Stimulated activated CD4-positive, alpha-beta T cell treated with anti-CD3 and anti-CD28 coated beads, Interleukin-1b, Interleukin-23, amount 100 ng/mL, for 24 hours (primary cell): ENCODE data around the gene KCNK4.
"Not testable (repeated sequence)": the region's sequence is repeated elsewhere in the genome, so short reads cannot be mapped to it uniquely, and the experiment has no call there.

Experiments used
- DNase-seq, 4 experiments: peaks; one replicate each; pipeline ENCODE4 v3.0.0-alpha.2; 2020; ENCODE audit warnings: low read depth in 4 of 4, low spot score in 1 of 4

KCNK4 gene

DNA sequence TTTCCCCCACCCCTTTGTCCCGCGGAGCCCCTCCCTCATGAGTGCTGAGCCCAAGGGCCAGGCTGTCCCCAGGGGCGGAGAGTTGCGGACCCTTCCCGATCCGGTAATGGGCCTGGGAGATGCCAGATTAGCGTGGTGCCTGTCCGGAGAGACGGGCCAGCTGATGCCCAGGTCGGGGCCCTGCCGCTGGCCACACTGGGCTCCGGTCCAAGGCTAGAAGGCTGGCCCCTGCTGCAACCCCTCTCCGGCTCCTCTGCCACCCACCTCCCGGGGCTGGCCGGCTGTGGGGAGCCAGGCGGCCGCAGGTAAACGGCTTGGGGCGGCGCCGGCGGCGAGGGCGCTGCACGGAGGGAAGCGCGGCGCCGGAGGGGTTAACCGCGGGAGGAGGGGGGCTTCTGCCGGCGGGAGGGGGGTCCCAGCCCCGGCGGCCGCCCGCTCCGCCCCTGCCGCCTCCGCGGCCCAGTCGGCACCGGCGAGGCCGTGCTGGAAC, at the start of gene KCNK4:
Gene KCNK4, plus strand, starts transcription at position 41 of the 490 bp plus-strand sequence. CDS start 1,717 bp downstream, outside the sequence.
- no peak for DNase-seq

DNA sequence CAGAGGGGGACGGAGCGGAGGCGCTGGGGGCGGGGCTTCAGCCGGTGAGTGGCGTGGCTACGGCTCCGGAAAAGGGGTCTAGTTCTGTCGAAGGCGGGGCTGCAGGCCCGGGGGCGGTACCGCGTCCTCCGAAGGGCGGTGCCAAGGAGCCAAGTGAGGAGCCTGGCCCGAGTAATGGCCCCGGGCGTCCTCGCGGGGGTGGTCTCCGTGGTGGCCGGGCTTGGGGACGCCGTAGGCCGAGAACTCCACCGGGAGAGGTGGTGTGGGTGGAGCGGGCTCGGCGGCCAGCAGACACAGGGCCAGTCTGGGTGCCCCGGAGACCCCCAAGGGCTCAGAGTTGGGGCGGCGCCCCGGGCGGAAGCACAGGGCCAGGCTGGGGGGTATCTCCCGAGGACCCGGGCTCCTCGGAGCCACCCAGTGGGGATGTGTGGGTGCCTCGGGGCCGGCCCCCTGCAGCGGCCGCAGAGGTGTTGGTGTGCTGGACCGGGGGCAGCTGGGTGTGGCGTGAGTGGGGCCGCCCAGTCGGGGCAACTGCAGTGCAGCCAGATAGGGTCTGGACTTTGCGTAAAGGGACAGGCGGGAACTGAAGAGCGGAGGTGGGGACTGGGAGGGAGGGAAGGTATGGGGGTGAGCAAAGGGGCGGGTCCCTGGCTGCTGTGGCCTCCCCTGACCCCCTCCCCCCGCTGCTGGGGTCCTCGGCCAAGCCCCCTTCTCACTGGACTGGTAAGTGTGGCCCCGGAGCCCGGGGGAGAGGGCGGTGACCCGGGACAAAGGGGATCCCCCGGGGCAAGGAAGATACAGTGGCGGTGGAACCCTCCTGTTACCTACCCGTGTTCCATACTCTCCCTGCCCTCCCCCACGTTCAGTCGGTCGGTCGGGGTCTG, 49.4 kb upstream of the KCNK4 start:
- no peak for DNase-seq

DNA sequence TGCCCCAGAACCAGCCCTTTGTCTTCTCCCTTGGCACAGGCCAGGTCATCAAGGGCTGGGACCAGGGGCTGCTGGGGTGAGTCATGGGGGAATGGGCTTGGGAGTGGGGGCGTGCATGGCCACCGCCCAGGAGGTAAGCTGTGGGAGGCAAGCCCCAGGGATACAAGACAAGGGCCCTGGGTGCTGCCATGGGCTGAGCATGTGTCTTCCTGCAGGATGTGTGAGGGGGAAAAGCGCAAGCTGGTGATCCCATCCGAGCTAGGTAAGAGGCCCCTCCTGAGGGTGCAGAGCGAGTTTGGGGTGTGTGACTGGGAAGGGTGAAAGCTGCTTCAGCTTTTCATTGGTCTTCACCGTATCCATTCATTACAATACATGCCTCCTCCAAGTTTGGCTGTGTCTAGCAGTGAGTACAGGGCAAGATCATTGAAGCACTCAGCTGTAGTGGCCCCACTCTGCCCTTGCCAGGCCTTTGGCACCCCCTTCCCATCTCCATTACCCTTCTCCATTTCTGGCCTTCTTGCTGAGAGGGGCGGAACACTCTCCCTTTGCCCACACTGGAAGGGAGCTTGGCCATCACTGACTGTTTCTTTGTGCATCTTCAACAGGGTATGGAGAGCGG, 47.8 kb upstream of the KCNK4 start:
- no peak for DNase-seq

DNA sequence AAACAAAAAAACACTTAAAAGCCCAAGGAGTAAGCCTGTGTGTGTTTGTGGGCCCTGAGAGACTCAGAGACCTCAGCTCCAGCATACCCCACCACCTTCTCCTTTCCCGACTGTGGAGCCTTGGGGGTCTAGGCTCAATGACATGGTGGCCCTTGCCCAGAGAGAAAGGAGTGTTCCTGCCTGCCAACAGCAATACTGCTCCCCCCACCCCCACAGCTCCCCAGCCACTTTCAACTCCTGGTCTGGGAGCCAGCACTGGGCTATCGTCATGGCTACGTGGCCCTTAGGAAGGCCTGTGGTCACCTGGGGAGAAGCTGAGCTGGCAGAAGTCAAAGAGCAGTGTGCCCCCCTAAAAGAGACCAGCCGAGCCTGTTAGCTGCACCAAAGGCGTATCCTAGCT, 47.0 kb upstream of the KCNK4 start:
- DNase-seq, result no peak

DNA sequence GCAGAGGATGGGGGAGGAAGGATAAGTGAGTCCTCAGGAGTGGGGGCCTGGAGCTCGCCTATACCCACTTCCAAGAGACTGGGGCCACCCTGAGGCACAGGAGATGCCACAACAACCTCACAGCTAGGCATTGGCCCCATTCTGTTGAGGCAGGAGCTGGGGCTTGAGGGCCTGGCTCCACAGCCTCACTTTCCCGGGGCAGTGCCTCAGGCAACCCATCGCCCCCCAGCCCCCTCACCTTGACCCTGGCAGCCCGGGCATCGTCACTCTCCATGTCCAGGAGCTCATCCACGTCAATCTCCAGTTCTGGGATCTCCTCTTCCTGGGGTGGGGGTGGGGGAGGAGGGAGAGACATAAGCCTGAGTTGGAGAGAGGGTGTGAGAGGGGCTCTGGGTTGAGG, 46.1 kb upstream of the KCNK4 start:
- DNase-seq, result no peak

DNA sequence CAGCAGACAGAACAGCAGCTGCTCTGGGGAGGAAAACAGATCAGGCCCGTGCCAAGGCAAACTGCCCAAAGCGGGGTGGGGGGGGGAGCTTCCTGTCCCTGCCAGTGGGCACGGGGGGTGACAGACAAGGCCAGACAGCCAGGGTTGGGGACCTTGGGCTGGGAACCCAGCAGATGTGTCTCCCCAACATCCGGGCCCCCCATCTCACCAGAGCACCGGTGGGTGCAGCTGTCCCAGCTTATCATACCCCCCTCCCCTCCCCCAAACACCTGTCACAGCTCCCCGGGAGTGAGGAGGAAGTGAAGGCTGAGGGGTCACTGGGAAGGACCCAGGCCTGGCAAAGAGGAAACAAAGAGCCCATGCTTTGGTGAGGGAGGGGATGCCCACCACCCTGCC, 45.7 kb upstream of the KCNK4 start:
- DNase-seq, result no peak

DNA sequence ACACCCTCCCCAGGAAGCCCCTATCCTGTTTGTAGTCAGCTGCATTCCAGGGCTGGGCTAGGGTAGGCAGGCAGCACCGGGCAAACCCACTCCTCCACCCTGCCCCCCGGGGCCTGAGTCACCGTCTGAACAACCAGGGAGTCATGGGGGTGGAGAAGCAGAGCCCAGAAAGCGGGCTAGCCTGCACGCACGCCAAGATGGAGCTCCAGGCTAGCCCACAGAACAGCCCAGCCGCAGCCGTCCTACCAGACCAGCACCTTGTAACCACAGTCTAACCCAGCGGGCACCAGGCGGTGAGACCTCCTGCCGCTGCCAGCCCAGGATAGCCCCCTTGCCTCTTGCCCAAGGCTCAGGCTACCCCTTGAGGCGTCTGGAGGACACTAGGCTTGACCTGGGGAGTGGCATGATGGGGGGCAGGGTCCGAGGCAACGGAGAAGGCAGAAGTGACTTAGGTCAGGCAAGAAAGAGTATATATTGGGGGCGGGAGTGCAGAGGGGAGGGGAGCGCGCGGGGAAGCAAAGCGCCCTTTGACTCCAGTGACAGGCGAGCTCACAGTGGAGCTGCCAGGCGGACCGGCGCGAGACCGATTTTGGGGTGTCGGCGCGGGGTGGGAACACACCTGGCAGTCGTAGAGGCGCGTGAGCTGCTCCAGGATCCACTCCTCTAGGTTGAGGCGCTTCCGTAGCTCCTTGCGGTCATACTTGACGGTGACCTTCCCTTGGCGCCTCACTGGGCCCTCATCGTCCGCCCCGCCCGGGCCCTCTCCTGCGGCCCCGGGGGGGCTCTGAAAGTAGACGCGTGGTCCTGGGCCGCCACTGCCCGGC, 45.1 kb upstream of the KCNK4 start:
- DNase-seq, result peak in 2 of 4 experiments; percentile 71 to 84

DNA sequence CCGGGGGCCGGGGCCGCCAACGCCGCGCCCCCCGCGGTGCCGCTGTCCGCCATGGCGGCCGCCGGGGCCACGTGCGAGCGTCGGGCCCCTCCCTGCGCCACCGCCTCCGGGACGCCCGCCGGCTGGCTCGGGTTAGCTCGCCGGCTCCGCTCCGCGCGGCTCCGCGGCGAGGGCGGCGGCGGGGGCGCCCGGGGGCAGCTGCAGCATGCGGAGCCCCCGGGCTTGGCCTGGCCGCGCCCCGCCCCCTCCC, 44.6 kb upstream of the KCNK4 start:
- DNase-seq, result not testable (repeated sequence)

DNA sequence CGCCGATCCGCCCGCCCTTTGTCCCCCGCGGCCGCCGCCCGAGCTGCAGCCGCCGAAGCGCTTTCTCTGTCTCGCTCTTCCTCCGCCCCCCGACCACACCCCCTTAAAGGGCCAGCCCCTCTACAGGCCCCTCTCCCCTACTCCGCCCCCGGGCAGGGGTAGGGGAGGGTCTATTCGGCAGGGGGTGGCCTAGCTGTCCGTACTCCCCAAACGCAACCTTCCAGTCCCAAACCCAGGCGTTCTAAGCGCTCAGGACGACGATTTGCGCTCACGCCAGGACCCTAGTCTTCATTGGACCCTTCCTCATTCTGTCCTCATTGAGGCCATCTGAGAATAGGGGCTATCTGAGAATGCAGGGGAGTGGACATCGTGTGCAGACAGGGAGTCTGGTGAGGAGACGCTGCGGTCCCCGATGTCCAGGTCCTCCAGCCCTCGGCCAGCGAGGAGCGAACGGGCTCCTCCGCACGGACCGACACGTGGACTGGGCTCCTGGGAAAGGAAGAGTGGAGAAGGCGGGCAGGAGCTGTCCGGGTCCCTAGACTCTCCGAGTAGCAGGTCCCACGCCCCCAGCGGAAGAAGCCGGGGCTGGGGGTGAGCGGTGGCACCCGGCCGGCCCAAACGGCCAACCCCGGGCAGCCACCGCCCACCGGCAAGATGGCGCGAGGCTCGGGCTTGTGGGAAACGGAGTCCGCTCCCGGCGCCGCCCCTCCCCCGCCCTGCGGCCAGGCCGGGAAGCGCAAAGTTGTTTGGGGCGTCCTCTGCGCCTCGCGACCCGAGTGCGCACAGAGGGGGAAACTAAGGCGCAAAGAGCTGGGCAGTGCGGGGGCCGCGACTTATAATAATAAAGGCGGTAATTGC, 44.0 kb upstream of the KCNK4 start, which contains the start of gene PPP1R14B:
Gene PPP1R14B, minus strand, starts transcription at position 73 of the 858 bp plus-strand sequence. CDS start 270 bp downstream, outside the sequence.
- DNase-seq, result peak in 2 of 4 experiments; percentile 77 to 85

DNA sequence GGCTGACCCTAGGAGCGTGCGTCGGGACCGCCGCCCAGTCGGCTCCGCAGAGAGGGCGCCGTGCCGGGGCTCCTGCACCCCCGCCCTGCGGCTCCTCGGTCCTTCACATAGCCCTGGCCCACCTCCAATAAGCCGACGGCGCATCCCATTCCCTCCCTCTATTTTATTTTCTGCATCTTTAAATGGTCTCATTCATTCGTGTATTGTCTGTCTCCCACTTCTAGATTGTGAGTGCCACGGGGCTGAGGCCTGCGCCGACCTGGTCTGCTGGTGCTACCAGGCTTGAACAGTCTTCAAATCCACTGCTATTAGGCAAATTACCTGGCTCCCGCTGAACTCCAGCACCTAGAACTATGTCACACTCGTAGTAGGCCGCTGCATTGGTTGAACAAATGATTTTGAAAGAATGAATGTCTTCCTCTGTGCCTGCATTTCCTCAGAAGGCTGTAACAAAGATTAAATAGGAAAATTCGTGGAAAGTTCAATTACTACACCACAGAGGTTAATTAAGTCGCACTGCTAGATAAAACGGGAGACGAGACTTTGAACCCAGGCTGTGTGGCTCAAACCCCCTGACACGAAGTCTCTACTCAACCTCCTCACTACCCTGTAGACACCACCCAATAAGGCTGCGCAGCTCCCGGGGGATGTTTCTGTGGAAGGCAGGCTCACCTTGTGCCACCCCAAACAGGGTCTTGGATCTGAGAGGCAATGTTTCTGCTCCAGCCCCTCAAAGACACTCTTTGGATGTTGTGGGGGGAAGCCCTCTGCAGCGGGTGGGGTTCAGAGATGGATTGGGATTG, 43.2 kb upstream of the KCNK4 start:
- no peak for DNase-seq

DNA sequence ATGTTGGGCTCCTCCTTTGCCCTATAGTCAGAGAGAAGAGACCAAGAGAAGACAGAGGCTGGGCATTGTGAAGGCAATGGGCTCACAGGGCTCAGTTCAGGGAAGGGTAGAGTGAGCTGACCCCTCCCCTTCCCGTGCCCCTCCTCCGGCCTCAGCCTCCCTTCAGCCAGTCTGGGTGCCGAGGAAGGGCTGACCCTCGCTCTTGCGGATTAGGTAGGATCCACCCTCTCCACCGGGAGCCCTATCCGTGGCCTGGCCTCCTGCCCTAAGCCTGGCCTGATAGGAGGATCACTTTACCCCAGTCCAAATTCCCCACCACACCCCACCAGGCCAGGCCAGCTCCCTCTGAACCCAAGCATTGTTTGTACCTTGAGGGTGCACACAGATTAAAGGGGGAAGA, 42.5 kb upstream of the KCNK4 start:
- DNase-seq, result no peak

DNA sequence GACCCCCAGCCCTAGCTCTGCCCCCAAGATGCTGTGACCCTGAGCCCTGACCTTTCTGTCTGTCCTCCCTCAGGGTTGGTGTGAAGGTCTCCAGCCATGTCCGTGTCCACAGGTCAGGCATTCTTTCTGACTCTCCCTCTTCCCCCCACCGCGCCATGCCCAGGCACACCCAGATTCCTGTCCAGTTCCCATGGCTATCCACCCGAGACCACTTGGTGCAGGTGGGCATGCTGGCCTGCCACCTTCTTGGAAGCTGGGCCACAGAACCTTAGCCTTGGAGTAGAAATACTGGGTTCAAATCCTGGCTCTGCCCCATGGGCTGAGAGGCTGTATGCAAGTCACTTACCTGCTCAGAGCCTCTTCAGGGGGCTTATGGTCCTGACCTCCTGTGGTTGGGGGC, 42.1 kb upstream of the KCNK4 start:
- no peak for DNase-seq

DNA sequence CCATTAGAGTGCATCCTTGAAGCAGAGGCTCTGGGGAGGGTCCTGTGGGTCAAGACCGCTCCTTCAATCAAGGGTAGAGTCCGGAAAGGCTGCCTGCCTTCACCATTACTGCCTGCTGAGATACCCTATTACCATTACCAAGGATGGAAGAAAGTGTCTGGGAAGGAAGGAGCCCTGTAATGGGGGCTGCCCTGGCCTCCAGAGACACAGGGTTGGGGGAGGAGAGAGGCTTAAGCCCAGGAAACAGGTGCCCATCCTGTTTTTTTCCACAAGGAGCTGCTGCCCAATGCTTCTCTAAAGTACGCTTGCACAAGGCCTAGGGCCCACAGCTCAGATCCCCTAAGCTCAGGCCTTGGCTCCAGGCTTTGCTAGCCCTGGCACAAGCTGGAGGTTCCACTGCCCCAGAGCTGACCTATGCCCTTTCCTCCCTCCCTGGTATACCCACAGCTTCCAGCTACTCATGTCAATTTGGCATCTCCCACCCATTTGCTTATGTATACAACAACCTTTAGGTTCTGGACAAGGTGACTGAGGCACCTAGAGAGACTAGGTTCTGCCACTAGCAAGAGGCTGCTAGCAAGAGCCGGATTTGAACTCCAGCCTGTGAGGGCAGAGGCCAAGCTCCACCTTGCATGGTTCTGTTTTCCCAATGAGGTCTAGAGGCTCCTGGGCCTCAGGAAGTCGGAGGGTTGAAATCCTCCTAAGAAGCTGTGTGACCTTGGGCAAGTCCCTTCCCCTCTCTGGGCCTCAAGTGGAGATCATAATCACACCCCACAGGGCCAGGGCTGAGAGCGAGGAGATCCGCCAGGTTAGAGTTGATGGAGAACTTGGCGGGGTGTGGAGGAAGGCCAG, 41.3 kb upstream of the KCNK4 start:
- DNase-seq, result no peak

DNA sequence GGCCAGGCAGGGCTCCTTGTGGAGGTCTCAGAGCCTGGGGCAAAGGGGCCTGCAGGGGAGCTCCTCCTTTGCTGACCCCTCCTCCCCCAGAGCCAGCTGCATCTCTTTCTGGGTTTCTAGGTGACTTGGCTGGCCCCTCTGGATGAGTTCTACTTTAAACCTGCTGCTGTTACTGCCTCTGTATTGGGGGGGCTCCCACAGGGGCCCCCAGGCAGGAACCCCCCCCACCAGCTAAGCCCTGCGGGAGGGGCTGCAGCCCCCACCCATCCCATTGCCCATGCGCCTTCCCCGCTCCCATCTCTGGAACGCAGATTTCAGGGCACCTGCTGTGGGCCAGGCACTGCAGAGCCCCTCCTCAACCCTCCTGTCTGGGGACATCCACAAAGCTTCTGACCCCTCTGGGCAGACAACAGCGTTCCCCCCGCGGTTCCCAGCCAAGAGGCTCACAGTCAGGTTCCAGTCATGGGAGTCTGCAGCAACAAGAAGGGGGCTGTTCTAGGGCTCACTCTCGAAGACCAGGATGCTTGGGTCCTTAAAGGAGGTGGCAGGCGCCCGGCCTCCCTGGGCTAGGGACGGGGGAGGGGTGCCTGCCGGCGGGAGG, 40.6 kb upstream of the KCNK4 start:
- no peak for DNase-seq

DNA sequence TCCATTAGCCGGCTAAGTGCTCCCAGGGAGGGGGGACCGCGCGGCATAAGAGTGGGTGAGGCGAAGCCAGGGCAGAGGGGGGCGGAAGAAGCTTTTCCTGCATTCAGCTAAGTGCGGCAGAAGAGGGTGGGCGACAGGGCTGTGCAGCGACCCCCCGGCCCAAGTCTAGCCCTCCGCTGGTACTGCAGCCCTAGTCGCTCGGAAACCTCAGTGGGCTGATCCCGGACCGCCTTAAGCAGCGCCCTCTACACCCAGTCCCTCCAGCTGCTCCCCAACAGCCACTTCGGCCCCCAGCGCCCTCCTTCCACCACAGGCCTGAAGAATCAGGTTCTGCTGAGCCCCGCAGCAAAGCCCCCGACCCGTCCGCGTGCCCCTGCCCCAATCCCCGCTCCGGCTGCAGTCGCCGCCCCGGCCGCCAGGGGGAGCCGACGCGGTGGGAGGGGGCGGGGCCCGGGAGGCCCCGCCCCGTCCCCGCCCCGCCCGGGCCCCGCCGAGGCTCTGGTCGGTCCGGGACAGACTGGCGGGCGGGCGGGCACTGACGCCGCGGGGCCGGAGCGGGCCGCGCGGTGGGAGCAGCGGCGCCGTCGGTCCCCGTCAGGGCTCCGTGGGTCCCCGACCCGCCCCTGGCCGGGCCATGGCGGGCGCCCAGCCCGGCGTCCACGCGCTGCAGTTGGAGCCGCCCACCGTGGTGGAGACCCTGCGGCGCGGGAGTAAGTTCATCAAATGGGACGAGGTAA, 39.9 kb upstream of the KCNK4 start, which contains the start of gene PLCB3:
Gene PLCB3, plus strand, starts transcription at position 515 of the 737 bp plus-strand sequence. Its CDS starts 120 bp downstream, at position 635.
- DNase-seq, result peak in 1 of 4 experiments; percentile 51

DNA sequence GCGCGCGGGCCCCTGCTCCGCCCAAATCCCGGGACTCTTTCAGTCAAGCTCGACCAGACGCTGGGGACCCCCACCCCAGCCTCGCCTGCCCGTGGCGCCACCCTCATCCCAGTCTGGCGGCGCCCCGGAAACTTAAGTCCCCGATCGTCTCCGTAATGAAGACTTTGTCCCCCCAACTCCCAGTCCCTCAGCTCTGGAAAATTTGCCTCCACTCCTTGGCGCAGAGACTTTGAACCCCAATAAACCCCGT, 39.4 kb upstream of the KCNK4 start:
- no peak for DNase-seq

DNA sequence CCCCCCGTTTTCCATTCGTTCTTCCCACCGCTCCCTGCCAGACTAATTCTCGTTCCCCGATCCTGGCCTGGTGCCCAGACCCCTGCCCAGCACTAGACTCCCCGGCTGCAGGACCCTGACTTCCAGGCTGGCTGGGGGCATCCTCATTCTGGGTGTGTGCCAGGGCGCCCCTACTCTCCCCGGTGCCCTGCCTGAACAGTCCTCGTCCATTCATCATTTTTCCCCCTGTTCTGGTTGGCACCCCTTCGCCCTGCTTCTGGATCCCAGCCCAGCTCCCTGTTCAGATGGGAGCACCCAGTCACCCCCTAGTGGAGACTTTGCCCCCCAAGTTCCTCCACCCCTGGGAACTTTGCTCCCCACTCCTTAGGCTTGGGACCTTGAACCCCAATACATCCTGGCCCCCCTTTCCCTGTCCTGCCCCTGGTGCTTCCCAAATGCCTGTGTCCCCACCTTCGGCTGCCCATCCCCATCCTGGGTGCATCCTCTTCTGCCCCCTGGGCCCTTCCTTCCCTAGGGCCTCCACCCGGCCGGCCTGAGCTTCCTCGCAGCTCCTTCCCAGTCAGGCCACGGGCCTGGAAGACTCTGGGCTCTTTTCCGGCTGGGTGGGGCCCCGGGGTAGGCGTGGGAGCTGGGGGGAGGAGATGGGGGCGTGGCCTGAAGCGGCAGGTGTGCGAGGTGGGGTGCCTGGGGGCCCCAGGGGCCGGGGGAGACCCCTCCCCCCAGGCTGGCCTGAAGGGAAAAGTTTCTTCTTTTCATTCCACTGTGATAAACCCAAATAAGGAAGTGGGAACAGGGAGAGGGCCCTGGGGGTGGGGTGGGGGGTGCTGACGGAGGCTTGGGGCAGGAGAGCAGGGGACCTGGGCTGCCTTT, 38.9 kb upstream of the KCNK4 start:
- no peak for DNase-seq
